Urinary bladder (tissue), 4 donors: ENCODE data around the gene ADGRG3. TPM values are rescaled to one million over a fixed set of nuclear protein-coding genes. Genes with fewer than 3 reads are reported as not detected.

Source experiments
- DNase-seq: peaks from one replicate; pipeline ENCODE4 v3.0.0-alpha.2; 2015; ENCODE audit errors: extremely low spot score
- H3K27ac ChIP-seq: one replicate; pipeline ENCODE4 v1.5.1; 2013; ENCODE audit warnings: low read depth, mild to moderate bottlenecking, moderate library complexity
- H3K36me3 ChIP-seq: one replicate; pipeline ENCODE4 v1.6.1; 2013; ENCODE audit warnings: mild to moderate bottlenecking, moderate library complexity; ENCODE audit not compliant: insufficient read depth
- H3K4me1 ChIP-seq: one replicate; pipeline ENCODE4 v1.6.1; 2013; ENCODE audit warnings: mild to moderate bottlenecking, moderate library complexity; ENCODE audit not compliant: insufficient read depth
- H3K4me3 ChIP-seq: one replicate; pipeline ENCODE4 v1.5.1; 2013; ENCODE audit warnings: low read depth, low read length
- WGBS: extraction: QIAGEN DNeasy Blood & Tissue Kit; methylation state at CpG from one replicate; pipeline ENCODE4 v1.1.7; 2013; 5-methylcytosine and 5-hydroxymethylcytosine counted together
- polyA plus RNA-seq: library from polyadenylated mRNA; stranded (reverse); fragments of 200-250 nt; gene quantifications from one replicate; pipeline ENCODE4 v1.2.3, GENCODE V29; 2013
- total RNA-seq: library from RNA; depleted of rRNA; stranded (reverse); fragments of >200 nt; gene quantifications from one replicate; pipeline ENCODE4 v1.2.3, GENCODE V29; 2014
- donor health status: healthy with polysubstance abuse.
- donor health status: healthy.

The ADGRG3 gene
- total and polyA plus RNA-seq, 2 donors: 1.2 to 1.5 TPM

- 68% methylated on average over 15 of the region's 15 CpGs for WGBS
- Histone ChIP-seq H3K4me3 (no peak overlapping the region), H3K4me1 (no peaks in the 10 kb centered on the region), H3K36me3 (no peaks in the 10 kb centered on the region), H3K27ac (no peak overlapping the region)
- DNase-seq: no peak
Observed at GRCh38 chr16:57627184-57627871, 40.8 kb upstream of the ADGRG3 start.

GRCh38 chr16:57628008-57628781, 39.9 kb upstream of the ADGRG3 start, which contains the start of gene ADGRG1:
ADGRG1 (plus strand) TSS chr16:57628630; CDS start chr16:57650288, 21,658 bp downstream.
- Histone ChIP-seq H3K4me3 (peak within 1 kb of the TSS; percentile 17), H3K36me3 (no peaks in the 10 kb centered on the region), H3K4me1 (no peaks in the 10 kb centered on the region), H3K27ac (no peak within 1 kb of the TSS)
- 14% methylated on average over 32 of the region's 32 CpGs for WGBS
- DNase-seq: peak; percentile 77

GRCh38 chr16:57628783-57629293, 39.3 kb upstream of the ADGRG3 start:
- WGBS: 53% methylated on average over 7 of the region's 7 CpGs
- Histone ChIP-seq H3K36me3 (no peaks in the 10 kb centered on the region), H3K4me1 (no peaks in the 10 kb centered on the region), H3K4me3 (peak overlapping the region; percentile 17), H3K27ac (no peak overlapping the region)
- no peak for DNase-seq

- no peaks in the 10 kb centered on the region for H3K36me3 ChIP-seq
- H3K4me1 ChIP-seq: no peaks in the 10 kb centered on the region
- H3K4me3 ChIP-seq: peak overlapping the region; percentile 17
- 60% methylated on average over 22 of the region's 22 CpGs for WGBS
- H3K27ac ChIP-seq: no peak overlapping the region
- no peak for DNase-seq
Observed at GRCh38 chr16:57629516-57630406, 38.3 kb upstream of the ADGRG3 start.

- H3K36me3 ChIP-seq: no peaks in the 10 kb centered on the region
- H3K27ac ChIP-seq: no peak overlapping the region
- DNase-seq: no peak
- H3K4me1 ChIP-seq: no peaks in the 10 kb centered on the region
- 70% methylated on average over 10 of the region's 10 CpGs for WGBS
- H3K4me3 ChIP-seq: no peak overlapping the region
Observed at GRCh38 chr16:57630407-57630797, 37.7 kb upstream of the ADGRG3 start.

- no peak for DNase-seq
- no peak overlapping the region for H3K4me3 ChIP-seq
- H3K4me1 ChIP-seq: no peaks in the 10 kb centered on the region
- no peak overlapping the region for H3K27ac ChIP-seq
- 77% methylated on average over 21 of the region's 21 CpGs for WGBS
- no peaks in the 10 kb centered on the region for H3K36me3 ChIP-seq
Observed at GRCh38 chr16:57630931-57631845, 36.9 kb upstream of the ADGRG3 start.

GRCh38 chr16:57632568-57632967, 35.5 kb upstream of the ADGRG3 start:
- Histone ChIP-seq H3K4me3 (no peak overlapping the region), H3K4me1 (no peaks in the 10 kb centered on the region), H3K36me3 (no peaks in the 10 kb centered on the region), H3K27ac (no peak overlapping the region)
- DNase-seq: no peak
- WGBS: 62% methylated on average over 15 of the region's 15 CpGs

GRCh38 chr16:57633383-57634064, 34.6 kb upstream of the ADGRG3 start:
- DNase-seq: no peak
- no peaks in the 10 kb centered on the region for H3K36me3 ChIP-seq
- H3K4me3 ChIP-seq: no peak overlapping the region
- H3K4me1 ChIP-seq: no peaks in the 10 kb centered on the region
- WGBS: 91% methylated on average over 11 of the region's 11 CpGs
- H3K27ac ChIP-seq: no peak overlapping the region

GRCh38 chr16:57634171-57634570, 33.9 kb upstream of the ADGRG3 start:
- Histone ChIP-seq H3K4me3 (no peak overlapping the region), H3K36me3 (no peaks in the 10 kb centered on the region), H3K27ac (no peak overlapping the region), H3K4me1 (no peaks in the 10 kb centered on the region)
- DNase-seq: no peak
- WGBS: 78% methylated on average over 4 of the region's 4 CpGs

- DNase-seq: no peak
- no peak overlapping the region for H3K27ac ChIP-seq
- H3K4me1 ChIP-seq: no peaks in the 10 kb centered on the region
- H3K36me3 ChIP-seq: no peaks in the 10 kb centered on the region
- WGBS: 64% methylated on average over 16 of the region's 16 CpGs
- H3K4me3 ChIP-seq: no peak overlapping the region
Observed at GRCh38 chr16:57635266-57636097, 32.6 kb upstream of the ADGRG3 start.

GRCh38 chr16:57636184-57636583, 31.9 kb upstream of the ADGRG3 start:
- Histone ChIP-seq H3K36me3 (no peaks in the 10 kb centered on the region), H3K27ac (no peak overlapping the region), H3K4me1 (no peaks in the 10 kb centered on the region), H3K4me3 (no peak overlapping the region)
- DNase-seq: no peak
- 83% methylated on average over 5 of the region's 5 CpGs for WGBS
